ENCODE results near the gene CP. TPM values are rescaled to one million over a fixed set of nuclear protein-coding genes. Genes with fewer than 3 reads are reported as not detected.

The CP gene
- total and polyA plus RNA-seq, 2 of the 13 experiments (the other 11 are each of a cell fraction or from before 2014, with no cell fraction given): 42.6 to 789 TPM

DNA sequence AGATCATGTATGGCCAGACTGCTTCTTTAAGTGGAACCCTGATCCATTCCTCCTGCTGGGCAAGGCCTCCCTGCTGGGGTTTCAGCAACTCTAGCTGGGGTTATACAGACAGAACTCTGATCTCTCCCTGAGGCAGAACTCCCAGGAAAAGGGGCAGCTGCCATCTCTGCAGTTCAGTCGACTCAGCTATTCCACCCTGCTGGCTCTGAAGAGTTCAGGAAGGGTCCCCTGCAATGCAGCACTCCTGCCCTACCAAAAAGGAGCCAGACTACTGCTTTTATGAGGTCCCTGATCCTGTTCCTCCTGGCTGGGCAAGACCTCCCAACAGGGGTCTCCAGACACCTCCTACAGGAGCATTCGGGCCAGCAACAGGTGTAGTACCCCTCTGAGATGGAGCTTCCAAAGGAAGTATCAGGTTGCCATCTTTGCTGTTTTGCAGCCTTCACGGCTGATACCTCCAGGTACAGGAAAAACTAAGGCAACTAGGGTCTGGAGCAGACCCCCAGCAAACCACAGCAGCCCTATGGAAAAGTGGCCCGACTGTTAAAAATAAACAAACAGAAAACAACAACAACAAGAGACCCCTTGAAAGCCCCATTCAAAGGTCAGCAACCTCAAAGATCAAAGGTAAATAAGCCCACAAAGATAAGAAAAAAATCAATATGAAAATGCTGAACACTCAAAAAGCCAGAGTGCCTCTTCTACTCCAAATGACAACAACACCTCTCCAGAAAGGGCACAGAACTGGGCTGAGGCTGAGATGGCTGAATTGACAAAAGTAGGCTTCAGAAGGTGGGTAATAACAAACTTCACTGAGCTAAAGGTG lies 14.2 kb upstream of the CP start (continued):
- TF ChIP-seq SETDB1 (CRISPR knock-in tag; IDR thresholded peaks at IDR 0.05; ENCODE audit: borderline replicate concordance): 0 out of 2 replicates have a peak, but pooled peaks have one; percentile 27
- peak; percentile 86 for TF ChIP-seq NCOA2 (CRISPR knock-in tag; IDR thresholded peaks at IDR 0.05)
- TF ChIP-seq NR2F1 (CRISPR knock-in tag; IDR thresholded peaks at IDR 0.05): peak; percentile 76 to 94; a peak in 3 of 4 replicates
- 0 out of 2 replicates have a peak, but pooled peaks have one; percentile 9 for TF ChIP-seq ZSCAN29 (CRISPR knock-in tag; conservative IDR thresholded peaks at IDR 0.05)
- TF ChIP-seq, protein P1, sequence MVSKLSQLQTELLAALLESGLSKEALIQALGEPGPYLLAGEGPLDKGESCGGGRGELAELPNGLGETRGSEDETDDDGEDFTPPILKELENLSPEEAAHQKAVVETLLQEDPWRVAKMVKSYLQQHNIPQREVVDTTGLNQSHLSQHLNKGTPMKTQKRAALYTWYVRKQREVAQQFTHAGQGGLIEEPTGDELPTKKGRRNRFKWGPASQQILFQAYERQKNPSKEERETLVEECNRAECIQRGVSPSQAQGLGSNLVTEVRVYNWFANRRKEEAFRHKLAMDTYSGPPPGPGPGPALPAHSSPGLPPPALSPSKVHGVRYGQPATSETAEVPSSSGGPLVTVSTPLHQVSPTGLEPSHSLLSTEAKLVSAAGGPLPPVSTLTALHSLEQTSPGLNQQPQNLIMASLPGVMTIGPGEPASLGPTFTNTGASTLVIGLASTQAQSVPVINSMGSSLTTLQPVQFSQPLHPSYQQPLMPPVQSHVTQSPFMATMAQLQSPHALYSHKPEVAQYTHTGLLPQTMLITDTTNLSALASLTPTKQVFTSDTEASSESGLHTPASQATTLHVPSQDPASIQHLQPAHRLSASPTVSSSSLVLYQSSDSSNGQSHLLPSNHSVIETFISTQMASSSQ (IDR thresholded peaks at IDR 0.05; ENCODE audit: low read depth): 0 out of 2 replicates have a peak, but pooled peaks have one; percentile 46
- TF ChIP-seq, protein P1 (CRISPR knock-in tag; IDR thresholded peaks at IDR 0.05; ENCODE audit: borderline replicate concordance): no peak; the same call in 1 of the 2 replicates
- TF ChIP-seq, protein P2, sequence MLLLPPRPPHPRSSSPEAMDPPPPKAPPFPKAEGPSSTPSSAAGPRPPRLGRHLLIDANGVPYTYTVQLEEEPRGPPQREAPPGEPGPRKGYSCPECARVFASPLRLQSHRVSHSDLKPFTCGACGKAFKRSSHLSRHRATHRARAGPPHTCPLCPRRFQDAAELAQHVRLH (CRISPR knock-in tag; IDR thresholded peaks at IDR 0.05; ENCODE audit: borderline replicate concordance, low read depth): no peak
- no peak for TF ChIP-seq XRCC5 (optimal IDR thresholded peaks at IDR 0.05; ENCODE audit: low read length)
- TF ChIP-seq EP300 (IDR thresholded peaks at IDR 0.05; ENCODE audit: low read depth in 2 of 2, low read length in 2 of 2): peak in 1 of 2 experiments; percentile 89; a peak in 2 of 4 replicates
- TF ChIP-seq EP300 (CRISPR knock-in tag; IDR thresholded peaks at IDR 0.05; ENCODE audit: borderline replicate concordance): no peak
- peak; percentile 74; the same call in 1 of the 2 replicates for TF ChIP-seq SMYD3 (CRISPR knock-in tag; IDR thresholded peaks at IDR 0.05)
- no peak for TF ChIP-seq ZNF713 (CRISPR knock-in tag; IDR thresholded peaks at IDR 0.05)
- TF ChIP-seq FOXK1 (CRISPR knock-in tag; IDR thresholded peaks at IDR 0.05; ENCODE audit: borderline replicate concordance, low read depth): peak; percentile 93
- no peak for TF ChIP-seq ZSCAN9 (CRISPR knock-in tag; IDR thresholded peaks at IDR 0.05; ENCODE audit: borderline replicate concordance)
- 0 out of 2 replicates have a peak, but pooled peaks have one; percentile 10 for TF ChIP-seq ZNF772 (CRISPR knock-in tag; IDR thresholded peaks at IDR 0.05)
- 0 out of 2 replicates have a peak, but pooled peaks have one; percentile 37 for TF ChIP-seq ZMYM3 (CRISPR knock-in tag; IDR thresholded peaks at IDR 0.05)
- TF ChIP-seq CC2D1A (CRISPR knock-in tag; IDR thresholded peaks at IDR 0.05): no peak
- TF ChIP-seq, protein P3, sequence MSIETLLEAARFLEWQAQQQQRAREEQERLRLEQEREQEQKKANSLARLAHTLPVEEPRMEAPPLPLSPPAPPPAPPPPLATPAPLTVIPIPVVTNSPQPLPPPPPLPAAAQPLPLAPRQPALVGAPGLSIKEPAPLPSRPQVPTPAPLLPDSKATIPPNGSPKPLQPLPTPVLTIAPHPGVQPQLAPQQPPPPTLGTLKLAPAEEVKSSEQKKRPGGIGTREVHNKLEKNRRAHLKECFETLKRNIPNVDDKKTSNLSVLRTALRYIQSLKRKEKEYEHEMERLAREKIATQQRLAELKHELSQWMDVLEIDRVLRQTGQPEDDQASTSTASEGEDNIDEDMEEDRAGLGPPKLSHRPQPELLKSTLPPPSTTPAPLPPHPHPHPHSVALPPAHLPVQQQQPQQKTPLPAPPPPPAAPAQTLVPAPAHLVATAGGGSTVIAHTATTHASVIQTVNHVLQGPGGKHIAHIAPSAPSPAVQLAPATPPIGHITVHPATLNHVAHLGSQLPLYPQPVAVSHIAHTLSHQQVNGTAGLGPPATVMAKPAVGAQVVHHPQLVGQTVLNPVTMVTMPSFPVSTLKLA (IDR thresholded peaks at IDR 0.05): no peak

Data from HepG2 (cell line).